Measurements from ENCODE around the gene VIL1. TPM values are rescaled to one million over a fixed set of nuclear protein-coding genes. Genes with fewer than 3 reads are reported as not detected.

VIL1 gene
- total and polyA plus RNA-seq, 2 of the 13 experiments (the other 11 are each of a cell fraction or from before 2014, with no cell fraction given), result 287 to 301 TPM

DNA sequence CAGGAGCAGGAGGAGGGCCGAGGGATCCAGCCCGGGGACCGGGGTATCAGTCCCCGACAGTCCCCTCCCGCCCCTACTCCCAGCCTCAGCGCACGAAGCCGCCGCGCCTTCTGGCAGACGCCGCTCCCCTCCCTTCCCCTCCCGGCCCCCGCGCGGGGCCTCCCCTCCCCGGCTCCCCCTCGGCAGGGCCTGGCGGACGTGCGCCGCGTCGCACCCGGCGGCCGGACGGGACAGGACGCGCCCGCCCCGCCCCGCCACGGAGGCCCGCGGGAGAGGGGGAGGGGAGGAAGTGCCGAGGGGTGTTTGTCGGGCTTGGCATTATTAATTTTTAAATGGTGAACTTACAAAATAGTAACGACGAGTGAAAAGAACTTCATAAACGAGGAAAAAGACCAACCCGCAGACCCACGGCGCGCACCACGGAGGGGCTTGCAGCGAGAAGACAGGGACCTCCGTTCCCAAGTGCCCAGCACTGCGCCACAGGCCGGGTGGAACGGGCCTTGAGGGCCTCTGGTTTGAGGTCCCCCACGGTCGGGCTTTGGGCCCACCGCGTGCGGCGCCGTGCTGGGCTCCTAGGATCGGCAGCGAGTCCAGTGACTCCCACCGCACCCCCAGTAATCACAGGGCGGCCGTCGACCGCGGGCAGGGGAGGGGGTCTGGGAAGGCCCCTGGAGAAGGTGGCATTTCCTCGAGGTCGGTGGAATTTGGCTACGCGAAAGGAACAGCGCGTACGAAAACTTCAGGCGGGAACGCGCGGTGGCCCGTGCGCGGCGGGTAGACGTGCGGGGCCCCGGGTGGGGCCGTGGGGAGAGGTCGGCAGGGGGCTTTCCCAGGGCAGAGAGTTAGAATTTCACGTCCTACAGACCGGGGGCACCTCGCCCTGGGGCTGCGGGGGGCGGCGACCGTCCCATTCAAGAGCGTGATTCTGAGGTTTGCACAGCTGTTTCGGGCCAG is 20.2 kb upstream of the VIL1 start (continued):
- TF ChIP-seq ZBTB20 (CRISPR knock-in tag; IDR thresholded peaks at IDR 0.05; ENCODE audit: borderline replicate concordance, low read depth) (peak; percentile 74; the same call in 1 of the 2 replicates), CENPT (CRISPR knock-in tag; IDR thresholded peaks at IDR 0.05; ENCODE audit: low read depth) (peak; percentile 81; the same call in 1 of the 2 replicates), ATF7 (IDR thresholded peaks at IDR 0.05) (no peak), ATF7 (CRISPR knock-in tag; IDR thresholded peaks at IDR 0.05) (peak; percentile 58; the same call in 1 of the 2 replicates), THYN1 (CRISPR knock-in tag; IDR thresholded peaks at IDR 0.05; ENCODE audit: borderline replicate concordance, low read depth) (no peak), ZNF282 (IDR thresholded peaks at IDR 0.05; ENCODE audit: partially characterized antibody) (no peak), KLF16 (CRISPR knock-in tag; IDR thresholded peaks at IDR 0.05) (no peak), ZNF24 (IDR thresholded peaks at IDR 0.05) (peak; percentile 12; the same call in 1 of the 2 replicates), HNRNPUL1 (IDR thresholded peaks at IDR 0.05; ENCODE audit: low read depth, low read length) (no peak), ZMAT3 (CRISPR knock-in tag; conservative IDR thresholded peaks at IDR 0.05) (no peak), PRPF4 (IDR thresholded peaks at IDR 0.05; ENCODE audit: low read depth, low read length, poor library complexity, severe bottlenecking) (peak; percentile 81), GPN1 (CRISPR knock-in tag; IDR thresholded peaks at IDR 0.05; ENCODE audit: borderline replicate concordance) (peak; percentile 59; the same call in 1 of the 2 replicates), TRIM24 (CRISPR knock-in tag; IDR thresholded peaks at IDR 0.05) (no peak), CEBPB (IDR thresholded peaks at IDR 0.05; ENCODE audit: borderline replicate concordance, low read depth, low read length) (no peak), CENPX (CRISPR knock-in tag; IDR thresholded peaks at IDR 0.05) (0 out of 2 replicates have a peak, but pooled peaks have one; percentile 33), FOXO1 (CRISPR knock-in tag; IDR thresholded peaks at IDR 0.05) (no peak)
- TF ChIP-seq, protein P1, sequence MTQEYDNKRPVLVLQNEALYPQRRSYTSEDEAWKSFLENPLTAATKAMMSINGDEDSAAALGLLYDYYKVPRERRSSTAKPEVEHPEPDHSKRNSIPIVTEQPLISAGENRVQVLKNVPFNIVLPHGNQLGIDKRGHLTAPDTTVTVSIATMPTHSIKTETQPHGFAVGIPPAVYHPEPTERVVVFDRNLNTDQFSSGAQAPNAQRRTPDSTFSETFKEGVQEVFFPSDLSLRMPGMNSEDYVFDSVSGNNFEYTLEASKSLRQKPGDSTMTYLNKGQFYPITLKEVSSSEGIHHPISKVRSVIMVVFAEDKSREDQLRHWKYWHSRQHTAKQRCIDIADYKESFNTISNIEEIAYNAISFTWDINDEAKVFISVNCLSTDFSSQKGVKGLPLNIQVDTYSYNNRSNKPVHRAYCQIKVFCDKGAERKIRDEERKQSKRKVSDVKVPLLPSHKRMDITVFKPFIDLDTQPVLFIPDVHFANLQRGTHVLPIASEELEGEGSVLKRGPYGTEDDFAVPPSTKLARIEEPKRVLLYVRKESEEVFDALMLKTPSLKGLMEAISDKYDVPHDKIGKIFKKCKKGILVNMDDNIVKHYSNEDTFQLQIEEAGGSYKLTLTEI (CRISPR knock-in tag; conservative IDR thresholded peaks at IDR 0.05), result no peak
- TF ChIP-seq, protein P2, sequence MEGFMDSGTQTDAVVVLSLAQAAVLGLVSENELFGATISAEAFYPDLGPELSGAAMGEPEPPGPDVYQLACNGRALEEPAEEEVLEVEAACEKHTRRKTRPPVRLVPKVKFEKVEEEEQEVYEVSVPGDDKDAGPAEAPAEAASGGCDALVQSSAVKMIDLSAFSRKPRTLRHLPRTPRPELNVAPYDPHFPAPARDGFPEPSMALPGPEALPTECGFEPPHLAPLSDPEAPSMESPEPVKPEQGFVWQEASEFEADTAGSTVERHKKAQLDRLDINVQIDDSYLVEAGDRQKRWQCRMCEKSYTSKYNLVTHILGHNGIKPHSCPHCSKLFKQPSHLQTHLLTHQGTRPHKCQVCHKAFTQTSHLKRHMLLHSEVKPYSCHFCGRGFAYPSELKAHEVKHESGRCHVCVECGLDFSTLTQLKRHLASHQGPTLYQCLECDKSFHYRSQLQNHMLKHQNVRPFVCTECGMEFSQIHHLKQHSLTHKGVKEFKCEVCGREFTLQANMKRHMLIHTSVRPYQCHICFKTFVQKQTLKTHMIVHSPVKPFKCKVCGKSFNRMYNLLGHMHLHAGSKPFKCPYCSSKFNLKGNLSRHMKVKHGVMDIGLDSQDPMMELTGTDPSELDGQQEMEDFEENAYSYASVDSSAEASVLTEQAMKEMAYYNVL (CRISPR knock-in tag; IDR thresholded peaks at IDR 0.05; ENCODE audit: borderline replicate concordance), result peak; percentile 4; the same call in 1 of the 2 replicates
- TF ChIP-seq, protein P3, sequence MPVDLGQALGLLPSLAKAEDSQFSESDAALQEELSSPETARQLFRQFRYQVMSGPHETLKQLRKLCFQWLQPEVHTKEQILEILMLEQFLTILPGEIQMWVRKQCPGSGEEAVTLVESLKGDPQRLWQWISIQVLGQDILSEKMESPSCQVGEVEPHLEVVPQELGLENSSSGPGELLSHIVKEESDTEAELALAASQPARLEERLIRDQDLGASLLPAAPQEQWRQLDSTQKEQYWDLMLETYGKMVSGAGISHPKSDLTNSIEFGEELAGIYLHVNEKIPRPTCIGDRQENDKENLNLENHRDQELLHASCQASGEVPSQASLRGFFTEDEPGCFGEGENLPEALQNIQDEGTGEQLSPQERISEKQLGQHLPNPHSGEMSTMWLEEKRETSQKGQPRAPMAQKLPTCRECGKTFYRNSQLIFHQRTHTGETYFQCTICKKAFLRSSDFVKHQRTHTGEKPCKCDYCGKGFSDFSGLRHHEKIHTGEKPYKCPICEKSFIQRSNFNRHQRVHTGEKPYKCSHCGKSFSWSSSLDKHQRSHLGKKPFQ (CRISPR knock-in tag; IDR thresholded peaks at IDR 0.05; ENCODE audit: insufficient replicate concordance), result peak; percentile 74
- TF ChIP-seq, protein P4, sequence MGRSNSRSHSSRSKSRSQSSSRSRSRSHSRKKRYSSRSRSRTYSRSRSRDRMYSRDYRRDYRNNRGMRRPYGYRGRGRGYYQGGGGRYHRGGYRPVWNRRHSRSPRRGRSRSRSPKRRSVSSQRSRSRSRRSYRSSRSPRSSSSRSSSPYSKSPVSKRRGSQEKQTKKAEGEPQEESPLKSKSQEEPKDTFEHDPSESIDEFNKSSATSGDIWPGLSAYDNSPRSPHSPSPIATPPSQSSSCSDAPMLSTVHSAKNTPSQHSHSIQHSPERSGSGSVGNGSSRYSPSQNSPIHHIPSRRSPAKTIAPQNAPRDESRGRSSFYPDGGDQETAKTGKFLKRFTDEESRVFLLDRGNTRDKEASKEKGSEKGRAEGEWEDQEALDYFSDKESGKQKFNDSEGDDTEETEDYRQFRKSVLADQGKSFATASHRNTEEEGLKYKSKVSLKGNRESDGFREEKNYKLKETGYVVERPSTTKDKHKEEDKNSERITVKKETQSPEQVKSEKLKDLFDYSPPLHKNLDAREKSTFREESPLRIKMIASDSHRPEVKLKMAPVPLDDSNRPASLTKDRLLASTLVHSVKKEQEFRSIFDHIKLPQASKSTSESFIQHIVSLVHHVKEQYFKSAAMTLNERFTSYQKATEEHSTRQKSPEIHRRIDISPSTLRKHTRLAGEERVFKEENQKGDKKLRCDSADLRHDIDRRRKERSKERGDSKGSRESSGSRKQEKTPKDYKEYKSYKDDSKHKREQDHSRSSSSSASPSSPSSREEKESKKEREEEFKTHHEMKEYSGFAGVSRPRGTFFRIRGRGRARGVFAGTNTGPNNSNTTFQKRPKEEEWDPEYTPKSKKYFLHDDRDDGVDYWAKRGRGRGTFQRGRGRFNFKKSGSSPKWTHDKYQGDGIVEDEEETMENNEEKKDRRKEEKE (IDR thresholded peaks at IDR 0.05), result no peak

Data from HepG2 (cell line).